ELF-1 (cell line): Measurements from ENCODE around the gene PLEKHO2.
A peak's percentile ranks its signal among the peaks of the same experiment; 100 is the strongest.
"Not testable (repeated sequence)": the region's sequence is repeated elsewhere in the genome, so short reads cannot be mapped to it uniquely, and the experiment has no call there.

ENCODE experiments used
- DNase-seq: peaks from one replicate; pipeline ENCODE4 v3.0.0-alpha.2; 2016; ENCODE audit warnings: low read depth, low spot score

Gene PLEKHO2, protein sequence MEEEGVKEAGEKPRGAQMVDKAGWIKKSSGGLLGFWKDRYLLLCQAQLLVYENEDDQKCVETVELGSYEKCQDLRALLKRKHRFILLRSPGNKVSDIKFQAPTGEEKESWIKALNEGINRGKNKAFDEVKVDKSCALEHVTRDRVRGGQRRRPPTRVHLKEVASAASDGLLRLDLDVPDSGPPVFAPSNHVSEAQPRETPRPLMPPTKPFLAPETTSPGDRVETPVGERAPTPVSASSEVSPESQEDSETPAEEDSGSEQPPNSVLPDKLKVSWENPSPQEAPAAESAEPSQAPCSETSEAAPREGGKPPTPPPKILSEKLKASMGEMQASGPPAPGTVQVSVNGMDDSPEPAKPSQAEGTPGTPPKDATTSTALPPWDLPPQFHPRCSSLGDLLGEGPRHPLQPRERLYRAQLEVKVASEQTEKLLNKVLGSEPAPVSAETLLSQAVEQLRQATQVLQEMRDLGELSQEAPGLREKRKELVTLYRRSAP

DNA sequence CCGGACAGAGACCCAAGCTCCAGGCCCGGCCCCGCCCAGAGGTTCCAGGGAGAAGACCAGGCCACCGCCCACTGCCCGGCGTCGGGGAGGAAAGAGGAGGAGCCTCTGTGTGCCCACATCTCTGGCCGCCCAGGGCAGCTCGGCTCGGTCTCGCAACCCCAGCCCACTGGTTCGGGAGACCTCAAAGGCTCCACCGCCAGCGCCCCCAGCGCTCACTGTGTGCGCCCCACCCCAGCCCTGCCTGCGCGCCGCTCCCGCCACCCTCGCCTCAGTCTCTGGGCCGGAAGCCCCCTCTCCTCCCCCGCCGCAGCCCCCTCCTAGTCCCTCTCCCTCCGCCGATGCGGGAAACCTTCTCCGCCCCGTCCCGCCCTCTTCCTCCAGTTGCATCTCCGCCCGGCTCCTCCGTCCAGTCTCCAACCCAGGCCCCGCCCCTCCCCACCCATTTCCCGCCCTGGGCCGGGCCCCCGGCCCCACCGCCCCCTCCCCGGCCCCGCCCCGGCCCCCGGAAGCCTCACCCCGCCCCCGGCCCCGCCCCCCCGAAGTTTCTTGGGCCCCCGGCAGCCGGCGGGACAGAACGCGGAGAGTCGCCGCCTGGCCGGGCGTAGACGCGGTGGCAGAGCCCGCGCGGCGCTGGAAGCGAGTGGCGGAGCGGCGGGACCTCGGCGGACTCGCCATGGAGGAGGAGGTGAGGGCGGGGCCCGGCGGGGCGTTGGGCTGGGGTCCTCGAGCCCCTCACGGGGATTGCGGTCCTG, at the start of gene PLEKHO2:
Gene PLEKHO2 (plus strand): TSS at position 572 of the 752 bp plus-strand sequence. CDS start 102 bp downstream, at position 674.
- peak; percentile 94 for DNase-seq

DNA sequence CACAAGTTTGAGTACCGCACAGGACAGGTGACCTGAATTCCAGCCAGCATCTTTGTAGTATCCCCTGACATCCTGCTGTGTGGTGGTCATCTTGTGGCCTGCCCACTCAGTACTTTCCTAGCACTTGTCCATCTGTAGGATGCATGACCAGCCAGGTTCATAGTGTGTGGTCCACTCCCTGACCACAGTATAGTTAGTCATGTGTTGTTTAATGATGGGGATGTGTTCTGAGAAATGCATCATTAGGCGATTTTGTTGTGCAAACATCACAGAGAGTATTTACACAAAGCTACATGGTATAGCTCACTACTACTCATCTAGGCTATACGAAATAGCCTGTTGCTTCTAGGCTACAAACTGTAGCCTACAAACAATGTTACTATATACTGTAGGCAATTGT, 49.4 kb upstream of the PLEKHO2 start:
- no peak for DNase-seq

DNA sequence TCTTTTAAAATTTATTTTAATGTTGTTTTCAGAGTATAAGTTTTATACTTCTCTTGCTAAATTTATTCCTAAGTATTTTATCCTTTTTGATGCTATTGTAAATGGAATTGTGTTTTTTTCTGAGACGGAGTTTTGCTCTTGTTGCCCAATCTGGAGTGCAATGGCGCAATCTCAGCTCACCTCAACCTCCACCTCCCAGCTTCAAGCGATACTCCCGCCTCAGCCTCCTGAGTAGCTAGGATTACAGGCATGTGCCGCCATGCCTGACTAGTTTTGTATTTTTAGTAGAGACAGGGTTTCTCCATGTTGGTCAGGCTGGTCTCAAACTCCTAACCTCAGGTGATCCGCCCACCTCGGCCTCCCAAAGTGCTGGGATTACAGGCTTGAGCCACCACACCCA, 46.4 kb upstream of the PLEKHO2 start:
- not testable (repeated sequence) for DNase-seq

DNA sequence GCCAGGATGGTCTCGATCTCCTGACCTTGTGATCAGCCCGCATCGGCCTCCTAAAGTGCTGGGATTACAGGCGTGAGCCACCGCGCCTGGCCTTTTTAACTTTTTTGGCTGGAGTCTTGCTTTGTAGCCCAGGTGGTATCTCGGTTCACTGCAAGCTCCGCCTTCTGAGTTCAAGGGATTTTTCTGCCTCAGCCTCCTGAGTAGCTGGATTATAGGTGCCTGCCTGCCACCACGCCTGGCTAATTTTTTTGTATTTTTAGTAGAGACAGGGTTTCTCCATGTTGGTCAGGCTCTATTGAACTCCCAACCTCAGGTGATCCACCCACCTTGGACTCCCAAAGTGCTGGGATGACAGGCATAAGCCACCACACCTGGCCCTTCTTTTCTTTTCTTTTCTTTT, 45.8 kb upstream of the PLEKHO2 start:
- DNase-seq, result not testable (repeated sequence)

DNA sequence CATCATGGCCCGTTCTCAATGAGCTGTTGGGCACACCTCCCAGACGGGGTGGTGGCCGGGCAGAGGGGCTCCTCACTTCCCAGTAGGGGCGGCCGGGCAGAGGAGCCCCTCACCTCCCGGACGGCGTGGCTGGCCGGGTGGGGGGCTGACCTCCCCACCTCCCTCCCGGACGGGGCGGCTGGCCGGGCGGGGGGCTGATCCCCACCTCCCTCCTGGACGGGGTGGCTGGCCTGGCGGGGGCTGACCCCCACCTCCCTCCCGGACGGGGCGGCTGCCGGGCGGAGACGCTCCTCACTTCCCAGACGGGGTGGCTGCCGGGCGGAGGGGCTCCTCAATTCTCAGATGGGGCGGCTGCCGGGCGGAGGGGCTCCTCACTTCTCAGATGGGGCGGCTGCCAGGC, 42.8 kb upstream of the PLEKHO2 start:
- DNase-seq, result not testable (repeated sequence)

DNA sequence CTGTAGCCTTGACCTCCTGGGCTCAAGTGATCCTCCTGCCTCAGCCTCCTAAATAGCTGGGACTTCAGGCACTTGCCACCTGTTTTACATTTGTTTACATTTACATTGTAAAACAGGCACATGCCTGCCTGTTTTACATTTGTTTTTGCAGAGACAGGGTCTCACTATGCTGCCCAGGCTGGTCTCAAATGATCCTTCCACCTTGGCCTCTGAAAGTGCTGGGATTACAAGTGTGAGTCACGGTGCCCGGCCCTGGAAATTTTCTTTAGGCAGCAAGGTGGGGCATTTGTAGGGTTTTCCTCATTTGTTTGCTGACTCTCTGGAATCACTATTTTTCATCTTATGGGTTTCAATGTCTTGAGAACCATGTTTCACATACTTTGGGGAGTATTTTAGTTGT, 41.2 kb upstream of the PLEKHO2 start:
- DNase-seq, result no peak

DNA sequence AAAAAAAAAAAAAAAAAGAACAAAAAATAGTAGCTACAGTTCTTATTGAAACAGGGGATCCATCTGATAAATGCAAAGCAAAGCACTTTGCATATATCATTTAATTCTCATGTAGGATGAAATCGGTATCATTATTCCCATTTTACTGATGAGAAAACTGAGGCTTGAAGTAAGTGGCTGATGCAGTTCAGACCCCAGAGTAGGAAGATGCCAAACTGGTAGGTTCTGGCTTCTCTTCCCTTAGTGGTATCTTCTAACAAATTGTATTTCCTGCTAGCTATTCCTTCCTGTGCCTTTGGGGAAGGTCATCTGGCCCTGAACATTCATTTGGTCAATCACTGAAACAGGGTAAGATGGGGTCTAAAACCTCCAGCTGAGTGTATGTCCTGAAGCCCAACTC, 38.2 kb upstream of the PLEKHO2 start:
- DNase-seq, result no peak

DNA sequence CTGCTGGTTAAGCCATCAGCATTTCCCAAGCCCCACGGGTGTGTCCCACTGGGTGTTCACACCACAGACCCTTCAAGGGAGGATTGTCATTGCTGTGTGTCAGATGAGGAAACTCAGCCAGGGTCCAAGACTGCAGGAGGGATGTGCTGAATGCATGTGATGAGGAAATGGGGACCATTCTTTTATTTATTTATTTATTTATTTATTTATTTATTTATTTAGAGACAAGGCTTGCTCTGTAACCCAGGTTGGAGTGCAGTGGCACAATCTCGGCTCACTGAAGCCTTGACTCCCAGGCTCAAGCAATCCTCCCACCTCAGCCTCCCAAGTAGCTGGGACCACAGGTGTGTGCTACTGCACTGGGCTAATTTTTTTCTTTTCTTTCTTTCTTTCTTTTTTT, 37.1 kb upstream of the PLEKHO2 start:
- no peak for DNase-seq

DNA sequence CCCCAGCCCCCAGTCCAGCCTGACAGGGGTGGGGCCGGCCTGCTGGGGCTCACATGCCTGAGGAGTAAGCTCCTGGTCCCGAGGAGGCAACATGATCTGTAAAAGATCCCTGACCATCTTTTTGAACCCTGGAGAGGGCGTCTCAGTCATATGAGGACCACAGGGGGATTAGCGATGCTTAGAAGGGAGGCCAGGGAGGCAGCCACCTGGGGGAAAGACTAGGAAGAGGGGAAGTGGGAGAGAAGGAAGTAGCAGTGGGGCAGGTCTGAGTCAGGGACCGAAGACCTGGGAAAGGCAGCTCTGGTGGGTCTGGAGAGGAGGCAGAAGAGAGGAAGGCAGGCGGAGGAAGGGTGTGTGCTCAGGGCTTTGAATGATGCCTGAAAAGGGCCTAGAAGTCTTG, 35.2 kb upstream of the PLEKHO2 start:
- peak; percentile 48 for DNase-seq

DNA sequence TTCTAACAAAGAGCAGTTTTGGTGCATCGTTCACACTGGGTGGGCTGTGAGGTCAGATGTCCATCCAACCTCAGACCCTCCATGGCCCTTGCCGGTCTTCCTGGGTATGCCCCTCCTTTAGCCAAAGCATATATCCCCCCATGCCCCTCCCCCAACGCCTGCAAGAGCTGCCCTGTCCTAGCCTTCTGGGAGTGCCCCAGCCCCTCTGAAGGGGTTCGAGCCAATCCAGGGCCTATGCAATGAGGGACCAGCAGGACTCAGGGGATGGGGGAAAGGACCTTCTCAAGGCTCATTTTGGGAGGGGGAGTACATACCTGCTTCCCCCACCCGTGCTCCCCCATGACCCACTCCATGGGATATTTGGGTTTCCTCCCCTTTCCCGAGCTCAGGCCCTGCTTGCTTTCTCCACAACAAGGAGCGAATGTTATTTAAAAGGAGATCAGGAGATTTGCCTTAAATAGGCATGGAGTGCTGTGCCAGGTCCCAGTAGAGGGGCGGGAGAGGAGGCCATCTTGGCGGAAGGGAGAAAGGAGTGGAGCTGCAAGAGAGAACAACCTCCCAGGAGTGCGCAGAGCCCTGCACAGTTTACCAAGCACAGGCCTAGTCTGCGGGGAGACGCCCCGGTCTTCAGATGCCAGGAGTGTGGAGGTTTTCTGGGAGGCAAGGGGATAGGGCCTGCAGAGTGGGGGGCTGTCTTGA, 34.5 kb upstream of the PLEKHO2 start:
- DNase-seq, result peak; percentile 36

DNA sequence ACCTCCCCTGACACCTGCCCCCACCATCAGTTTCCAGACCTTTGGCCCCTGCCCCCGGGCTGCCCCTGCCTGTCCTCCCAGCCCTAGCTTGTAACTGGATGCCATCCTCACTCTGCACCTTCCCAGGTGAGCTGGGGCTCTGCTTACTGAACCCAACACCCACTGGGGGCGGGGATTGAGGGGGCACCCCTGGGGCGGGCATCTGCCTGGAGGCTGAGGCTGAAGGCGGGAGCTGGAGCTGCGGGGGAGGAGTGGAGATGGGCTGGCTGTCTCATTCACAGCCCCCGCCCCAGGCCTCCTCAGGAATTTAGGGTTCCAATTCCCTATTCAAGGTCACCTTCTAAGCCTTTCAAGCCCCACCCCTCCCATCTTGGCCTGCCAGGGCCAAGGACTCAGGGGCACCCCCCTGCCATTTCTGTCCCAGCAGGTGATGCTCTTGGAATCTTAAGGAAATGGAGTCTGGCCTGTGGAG, 33.9 kb upstream of the PLEKHO2 start:
- DNase-seq, result peak; percentile 51

DNA sequence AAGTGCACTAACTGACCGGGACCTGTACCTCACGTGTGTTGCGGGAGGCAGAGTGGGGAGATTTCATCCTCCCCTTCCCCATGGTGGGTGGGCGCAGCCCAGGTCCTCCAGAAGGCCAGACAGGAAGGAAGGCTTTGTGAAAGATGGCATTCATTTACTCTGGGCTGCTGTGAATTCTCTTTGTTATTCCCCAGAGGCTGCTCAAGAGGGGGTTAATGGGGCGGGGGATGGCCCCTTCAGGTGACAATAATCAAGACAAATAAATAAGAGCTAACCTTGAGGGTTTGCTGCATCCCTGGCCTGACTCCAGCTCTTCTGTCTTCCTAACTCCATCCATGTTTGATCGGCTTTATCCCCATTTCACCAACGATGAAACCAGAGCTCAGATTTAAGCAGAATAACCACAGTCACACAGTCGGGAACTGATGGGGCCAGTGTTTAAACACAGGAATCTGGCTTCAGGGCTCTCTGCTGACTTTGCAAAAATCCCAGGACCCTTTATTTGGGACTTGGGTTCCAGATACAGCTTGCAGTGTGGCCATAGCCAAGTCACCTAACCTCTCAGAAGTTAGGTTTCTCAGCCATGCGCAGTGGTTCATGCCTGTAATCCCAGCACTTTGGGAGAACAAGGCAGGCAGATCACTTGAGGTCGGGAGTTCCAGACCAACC, 32.8 kb upstream of the PLEKHO2 start:
- peak; percentile 73 for DNase-seq

DNA sequence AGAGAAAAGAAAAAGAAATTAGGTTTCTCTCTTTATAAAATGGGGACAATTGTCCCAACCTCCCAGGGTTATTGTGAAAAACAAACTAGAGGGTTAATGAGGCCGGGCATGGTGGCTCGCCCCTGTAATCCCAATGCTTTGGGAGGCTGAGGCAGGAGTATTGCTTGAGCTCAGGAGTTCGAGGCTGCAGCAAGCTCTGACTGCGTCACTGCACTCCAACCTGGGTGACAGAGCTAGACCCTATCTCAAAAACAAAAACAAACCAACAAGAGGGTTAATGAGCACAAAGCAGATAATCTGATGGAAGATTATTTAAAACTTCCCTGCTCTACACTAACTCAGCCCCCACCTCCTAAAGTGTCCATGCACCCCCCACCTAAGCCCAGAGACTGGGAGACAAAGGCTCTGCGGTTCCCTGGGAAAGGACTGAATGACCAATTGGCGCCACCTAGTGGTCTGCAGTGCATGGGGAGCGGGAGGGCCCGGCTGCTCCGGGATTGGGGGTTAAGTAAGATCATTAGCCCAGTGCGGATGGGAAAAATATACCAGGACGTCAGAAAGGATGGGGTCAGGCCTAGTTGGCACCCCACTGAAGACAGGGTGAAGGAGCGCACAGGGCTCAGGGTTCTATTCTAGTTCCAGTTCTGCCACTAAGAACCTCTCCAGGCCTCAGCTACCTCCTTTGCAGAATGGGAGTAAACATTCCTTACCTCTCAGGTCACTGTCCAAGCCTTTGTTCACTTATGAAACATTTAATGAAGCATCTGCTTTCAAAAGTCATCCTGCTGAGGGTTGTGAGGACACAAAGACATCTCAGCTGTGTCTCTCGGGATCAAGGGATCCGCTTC, 31.8 kb upstream of the PLEKHO2 start:
- DNase-seq, result peak; percentile 94

DNA sequence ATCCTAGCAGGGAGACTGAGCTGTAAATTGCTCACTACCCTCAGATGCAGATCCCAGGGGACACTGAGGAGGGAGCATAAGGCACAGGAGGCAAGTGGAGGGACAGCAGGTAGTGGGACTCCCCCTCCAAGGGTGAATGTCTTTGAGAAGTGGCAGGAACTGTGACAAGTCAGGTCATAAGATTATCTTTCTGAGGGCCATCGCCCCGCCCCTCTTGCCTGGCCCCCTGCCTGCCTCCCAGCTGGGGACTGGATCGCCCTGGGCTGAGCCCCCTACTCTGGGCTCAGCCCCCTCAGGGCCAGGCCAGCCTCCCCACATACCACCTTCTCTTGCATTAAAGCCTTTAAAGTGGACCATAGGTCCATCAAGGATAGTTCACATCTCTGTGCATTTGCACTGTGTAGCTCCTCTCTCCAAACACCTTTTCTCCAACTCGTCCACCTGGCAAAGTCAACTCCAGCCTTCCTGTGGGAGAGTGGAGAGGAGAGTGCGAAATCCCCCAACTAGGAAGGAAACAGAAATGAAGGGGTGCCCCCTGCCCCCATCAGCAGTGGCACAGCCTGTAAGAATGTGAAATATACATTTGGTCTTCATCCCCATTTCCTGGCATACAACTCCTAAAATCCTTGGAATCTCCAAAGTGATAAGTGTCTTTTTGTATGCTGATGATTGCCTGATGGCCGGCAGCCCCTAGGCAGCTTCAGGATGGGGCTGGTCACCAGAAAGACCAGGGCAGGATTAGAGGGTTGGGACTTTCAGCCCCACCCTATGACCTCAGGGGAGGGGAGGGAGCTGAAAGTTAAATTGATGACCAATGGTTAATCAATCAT, 31.0 kb upstream of the PLEKHO2 start:
- DNase-seq, result peak; percentile 84

DNA sequence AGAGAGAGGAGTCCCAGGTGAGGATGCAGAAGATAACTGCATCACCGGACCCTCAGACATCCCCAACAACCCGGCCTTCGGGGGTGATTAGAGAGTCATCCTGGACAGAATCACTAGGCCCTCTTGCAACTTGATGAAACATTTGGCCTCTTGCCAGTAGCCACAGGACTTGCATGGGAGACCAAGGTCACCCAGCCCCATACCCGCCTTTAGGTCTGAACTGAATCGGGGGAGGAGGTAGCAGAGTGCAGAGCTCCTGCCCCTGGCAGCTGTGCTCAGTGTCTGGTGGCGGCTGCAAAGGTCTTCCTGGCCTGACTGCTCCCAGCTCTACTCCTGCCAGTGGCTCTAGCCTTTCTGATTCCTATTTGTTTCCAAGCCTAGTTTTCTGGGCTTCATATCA, 28.6 kb upstream of the PLEKHO2 start:
- DNase-seq, result peak; percentile 35

DNA sequence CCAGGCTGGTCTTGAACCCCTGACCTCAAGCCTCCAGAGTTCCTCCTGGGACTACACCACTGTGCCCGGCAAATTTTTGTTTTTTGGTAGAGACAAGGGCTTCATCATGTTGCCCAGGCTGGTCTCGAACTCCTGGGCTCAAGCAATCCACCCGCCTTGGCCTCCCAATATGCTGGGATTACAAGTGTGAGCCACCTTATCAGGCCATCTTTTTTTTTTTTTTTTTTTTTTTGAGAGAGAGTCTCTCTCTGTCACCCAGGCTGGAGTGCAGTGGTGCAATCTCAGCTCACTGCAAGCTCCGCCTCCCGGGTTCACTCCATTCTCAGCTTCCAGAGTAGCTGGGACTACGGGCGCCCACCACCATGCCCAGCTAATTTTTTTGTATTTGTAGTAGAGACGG, 27.4 kb upstream of the PLEKHO2 start:
- DNase-seq, result not testable (repeated sequence)

DNA sequence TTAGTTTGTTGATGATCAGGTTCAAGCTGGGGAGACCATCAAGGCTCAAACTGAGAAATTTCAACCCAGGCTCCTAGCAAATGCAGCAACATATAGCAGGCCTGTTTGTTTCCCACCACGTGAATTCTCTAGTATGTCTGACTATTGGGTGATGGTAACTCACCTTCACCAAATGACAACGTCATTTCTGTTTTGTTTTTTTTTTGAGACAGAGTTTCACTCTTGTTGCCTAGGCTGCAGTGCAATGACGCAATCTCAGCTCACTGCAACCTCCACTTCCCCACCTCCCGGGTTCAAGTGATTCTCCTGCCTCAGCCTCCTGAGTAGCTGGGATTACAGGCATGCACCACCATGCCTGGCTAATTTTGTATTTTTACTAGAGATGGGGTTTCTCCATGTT, 26.8 kb upstream of the PLEKHO2 start:
- not testable (repeated sequence) for DNase-seq

DNA sequence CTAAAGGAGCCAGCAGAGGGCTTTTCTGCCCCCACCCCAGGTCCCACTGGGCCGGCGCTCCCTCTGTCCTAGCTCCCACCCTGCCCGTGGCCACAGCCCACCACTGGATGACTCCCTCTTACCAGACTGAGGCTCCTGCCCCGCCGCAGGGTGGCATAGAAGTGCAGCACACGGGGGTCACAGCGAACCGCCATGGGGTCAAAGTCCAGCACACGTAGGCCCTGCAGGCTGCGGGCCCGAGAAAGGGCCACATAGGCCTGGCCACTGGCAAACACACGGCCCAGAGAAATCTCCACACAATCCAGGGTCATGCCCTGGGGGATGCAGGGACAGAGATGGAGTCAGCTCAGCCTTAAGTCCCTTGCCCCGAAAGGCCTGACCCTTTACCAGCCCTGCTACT, 25.3 kb upstream of the PLEKHO2 start:
- DNase-seq, result no peak

DNA sequence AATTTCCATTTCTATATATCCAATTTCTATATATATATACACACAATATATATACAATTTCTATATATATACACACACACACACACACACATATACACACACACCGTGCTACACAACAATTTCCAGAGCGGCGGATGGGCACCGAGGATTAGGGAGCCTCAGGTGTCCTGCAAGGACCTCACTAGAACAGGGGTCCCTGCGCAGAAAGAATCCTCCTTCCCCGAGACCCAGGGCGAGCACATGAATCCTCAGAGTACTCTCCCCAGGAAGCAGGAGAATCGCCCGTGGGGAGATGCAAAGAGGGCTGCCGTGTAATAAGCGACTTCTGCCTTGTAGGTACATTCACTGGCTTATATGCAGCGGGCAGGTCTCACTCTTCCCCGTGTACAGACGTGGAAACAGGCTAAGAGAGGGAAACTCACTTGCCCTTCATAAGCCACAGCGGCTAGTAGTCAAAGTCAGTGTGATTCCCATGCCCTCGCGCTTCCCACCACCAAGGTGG, 16.7 kb upstream of the PLEKHO2 start:
- DNase-seq, result no peak
